SK-N-SH treated with all-trans-retinoic acid at 6 μM for 48 hours (cell line): ENCODE results near the gene DCHS2.

Experiments used
- ESRRG ChIP-seq: fragments of 250-450 bp; sonication (Bioruptor Pico); IDR thresholded peaks from 2 replicates; pipeline ENCODE4 v1.6.1; 2021; ENCODE audit warnings: mild to moderate bottlenecking
- GLIS3 ChIP-seq: fragments of 250-450 bp; sonication (Bioruptor Pico); IDR thresholded peaks from 2 replicates; pipeline ENCODE4 v1.5.0; 2020; ENCODE audit warnings: mild to moderate bottlenecking, moderate library complexity
- SNAI2 ChIP-seq: fragments of 250-450 bp; sonication (Bioruptor Pico); IDR thresholded peaks from 2 replicates; pipeline ENCODE4 v1.5.0; 2020; ENCODE audit warnings: mild to moderate bottlenecking, moderate library complexity
- TCF4 ChIP-seq: fragments of 250-450 bp; sonication (Bioruptor Pico); IDR thresholded peaks from 2 replicates; pipeline ENCODE4 v1.8.0; 2021; ENCODE audit warnings: mild to moderate bottlenecking, moderate library complexity, borderline replicate concordance
- TOX ChIP-seq: fragments of 250-450 bp; sonication (Bioruptor Pico); IDR thresholded peaks from 2 replicates; pipeline ENCODE4 v1.8.0; 2021; ENCODE audit warnings: mild to moderate bottlenecking, moderate library complexity, borderline replicate concordance
- ZNF565 ChIP-seq: fragments of 450-650 bp; formaldehyde crosslinking; conservative IDR thresholded peaks from 2 replicates; pipeline ENCODE4 v1.5.0; 2020; ENCODE audit warnings: low read depth, mild to moderate bottlenecking, moderate library complexity
- ZNF8 ChIP-seq: fragments of 450-650 bp; formaldehyde crosslinking; IDR thresholded peaks from 2 replicates; pipeline ENCODE4 v1.5.0; 2020; ENCODE audit warnings: mild to moderate bottlenecking, moderate library complexity
- TF ChIP-seq, protein P1 (sequence below): fragments of 250-450 bp; sonication (Bioruptor Pico); IDR thresholded peaks from 2 replicates; pipeline ENCODE4 v1.5.1; 2020; ENCODE audit warnings: low read depth, mild to moderate bottlenecking, moderate library complexity
- TF ChIP-seq, protein P2 (sequence below): fragments of 250-450 bp; sonication (Bioruptor Pico); IDR thresholded peaks from 2 replicates; pipeline ENCODE4 v1.8.0; 2021; ENCODE audit warnings: low read depth, mild to moderate bottlenecking, moderate library complexity, borderline replicate concordance
- TF ChIP-seq, protein P3 (sequence below): fragments of 250-450 bp; sonication (Bioruptor Pico); IDR thresholded peaks from 2 replicates; pipeline ENCODE4 v1.8.0; 2020; ENCODE audit warnings: mild to moderate bottlenecking, moderate library complexity, borderline replicate concordance

DNA sequence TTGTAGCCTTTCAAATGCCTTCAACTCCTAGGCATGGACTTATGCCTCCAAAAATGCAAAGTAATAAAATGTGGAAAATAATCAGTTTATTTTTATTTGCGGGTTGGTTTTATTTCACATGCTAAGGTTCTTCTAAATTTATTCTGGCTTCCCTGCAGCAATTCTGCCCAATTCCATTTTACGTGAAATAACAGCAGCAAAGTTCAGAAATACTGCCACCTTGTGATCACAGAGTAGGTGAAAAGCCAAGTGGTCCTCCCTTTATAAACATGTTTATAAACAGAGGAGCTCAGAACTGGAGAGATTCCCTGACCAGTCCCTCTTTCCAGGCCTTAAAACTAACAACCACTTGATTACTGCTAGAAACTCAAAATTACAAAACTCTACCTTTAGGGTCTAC lies 14.7 kb upstream of the DCHS2 start:
- no peak for TF ChIP-seq TCF4
- TF ChIP-seq ESRRG (CRISPR knock-in tag), result no peak
- no peak for TF ChIP-seq ZNF8 (CRISPR knock-in tag)
- TF ChIP-seq SNAI2, result no peak
- TF ChIP-seq TOX (CRISPR knock-in tag), result no peak
- TF ChIP-seq, protein P1, sequence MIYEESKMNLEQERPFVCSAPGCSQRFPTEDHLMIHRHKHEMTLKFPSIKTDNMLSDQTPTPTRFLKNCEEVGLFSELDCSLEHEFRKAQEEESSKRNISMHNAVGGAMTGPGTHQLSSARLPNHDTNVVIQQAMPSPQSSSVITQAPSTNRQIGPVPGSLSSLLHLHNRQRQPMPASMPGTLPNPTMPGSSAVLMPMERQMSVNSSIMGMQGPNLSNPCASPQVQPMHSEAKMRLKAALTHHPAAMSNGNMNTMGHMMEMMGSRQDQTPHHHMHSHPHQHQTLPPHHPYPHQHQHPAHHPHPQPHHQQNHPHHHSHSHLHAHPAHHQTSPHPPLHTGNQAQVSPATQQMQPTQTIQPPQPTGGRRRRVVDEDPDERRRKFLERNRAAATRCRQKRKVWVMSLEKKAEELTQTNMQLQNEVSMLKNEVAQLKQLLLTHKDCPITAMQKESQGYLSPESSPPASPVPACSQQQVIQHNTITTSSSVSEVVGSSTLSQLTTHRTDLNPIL (CRISPR knock-in tag), result no peak
- TF ChIP-seq GLIS3, result no peak
- TF ChIP-seq, protein P2, sequence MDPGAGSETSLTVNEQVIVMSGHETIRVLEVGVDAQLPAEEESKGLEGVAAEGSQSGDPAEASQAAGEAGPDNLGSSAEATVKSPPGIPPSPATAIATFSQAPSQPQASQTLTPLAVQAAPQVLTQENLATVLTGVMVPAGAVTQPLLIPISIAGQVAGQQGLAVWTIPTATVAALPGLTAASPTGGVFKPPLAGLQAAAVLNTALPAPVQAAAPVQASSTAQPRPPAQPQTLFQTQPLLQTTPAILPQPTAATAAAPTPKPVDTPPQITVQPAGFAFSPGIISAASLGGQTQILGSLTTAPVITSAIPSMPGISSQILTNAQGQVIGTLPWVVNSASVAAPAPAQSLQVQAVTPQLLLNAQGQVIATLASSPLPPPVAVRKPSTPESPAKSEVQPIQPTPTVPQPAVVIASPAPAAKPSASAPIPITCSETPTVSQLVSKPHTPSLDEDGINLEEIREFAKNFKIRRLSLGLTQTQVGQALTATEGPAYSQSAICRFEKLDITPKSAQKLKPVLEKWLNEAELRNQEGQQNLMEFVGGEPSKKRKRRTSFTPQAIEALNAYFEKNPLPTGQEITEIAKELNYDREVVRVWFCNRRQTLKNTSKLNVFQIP (CRISPR knock-in tag), result no peak
- no peak for TF ChIP-seq ZNF565
- TF ChIP-seq, protein P3, sequence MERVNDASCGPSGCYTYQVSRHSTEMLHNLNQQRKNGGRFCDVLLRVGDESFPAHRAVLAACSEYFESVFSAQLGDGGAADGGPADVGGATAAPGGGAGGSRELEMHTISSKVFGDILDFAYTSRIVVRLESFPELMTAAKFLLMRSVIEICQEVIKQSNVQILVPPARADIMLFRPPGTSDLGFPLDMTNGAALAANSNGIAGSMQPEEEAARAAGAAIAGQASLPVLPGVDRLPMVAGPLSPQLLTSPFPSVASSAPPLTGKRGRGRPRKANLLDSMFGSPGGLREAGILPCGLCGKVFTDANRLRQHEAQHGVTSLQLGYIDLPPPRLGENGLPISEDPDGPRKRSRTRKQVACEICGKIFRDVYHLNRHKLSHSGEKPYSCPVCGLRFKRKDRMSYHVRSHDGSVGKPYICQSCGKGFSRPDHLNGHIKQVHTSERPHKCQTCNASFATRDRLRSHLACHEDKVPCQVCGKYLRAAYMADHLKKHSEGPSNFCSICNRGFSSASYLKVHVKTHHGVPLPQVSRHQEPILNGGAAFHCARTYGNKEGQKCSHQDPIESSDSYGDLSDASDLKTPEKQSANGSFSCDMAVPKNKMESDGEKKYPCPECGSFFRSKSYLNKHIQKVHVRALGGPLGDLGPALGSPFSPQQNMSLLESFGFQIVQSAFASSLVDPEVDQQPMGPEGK, result no peak
